Astrocyte (in vitro differentiated cells and primary cell): ENCODE measurements around the gene FLT1. TPM values are rescaled to one million over a fixed set of nuclear protein-coding genes. Genes with fewer than 3 reads are reported as not detected.

Source experiments
- DNase-seq: peaks from one replicate; pipeline ENCODE4 v3.0.0-alpha.2; 2010; ENCODE audit warnings: low read depth
- FAIRE-seq: peaks from 2 replicates; lab custom pipeline; 2011; peaks lifted over from hg19 to GRCh38; lab: Jason Lieb, UNC
- H2AFZ ChIP-seq: 2 replicates; pipeline ENCODE4 v1.6.0; 2012; ENCODE audit warnings: low read depth, low read length, inconsistent platforms
- H3K27ac ChIP-seq: 2 replicates; pipeline ENCODE4 v1.5.1; 2011; ENCODE audit warnings: low read depth, low read length, inconsistent platforms
- H3K27me3 ChIP-seq: 2 replicates; pipeline ENCODE4 v1.6.0; 2011; ENCODE audit warnings: low read length, inconsistent platforms; ENCODE audit not compliant: insufficient read depth
- H3K36me3 ChIP-seq: 2 replicates; pipeline ENCODE4 v1.5.1; 2011; ENCODE audit warnings: low read length, inconsistent platforms; ENCODE audit not compliant: insufficient read depth
- H3K4me1 ChIP-seq: 2 replicates; pipeline ENCODE4 v1.5.1; 2011; ENCODE audit warnings: low read length, inconsistent platforms; ENCODE audit not compliant: insufficient read depth
- H3K4me2 ChIP-seq: 2 replicates; pipeline ENCODE4 v1.6.0; 2012; ENCODE audit warnings: low read length, inconsistent platforms
- H3K4me3 ChIP-seq: 2 replicates; pipeline ENCODE4 v1.5.1; 2011; ENCODE audit warnings: low read depth, mild to moderate bottlenecking, low read length, inconsistent platforms; ENCODE audit not compliant: insufficient read depth
- H3K79me2 ChIP-seq: 2 replicates; pipeline ENCODE4 v1.6.0; 2012; ENCODE audit warnings: mild to moderate bottlenecking, low read length, inconsistent platforms; ENCODE audit not compliant: insufficient read depth
- H3K9ac ChIP-seq: 2 replicates; pipeline ENCODE4 v1.6.0; 2012; ENCODE audit warnings: mild to moderate bottlenecking, low read length, inconsistent platforms
- H3K9me3 ChIP-seq: 2 replicates; pipeline ENCODE4 v1.5.1; 2012; ENCODE audit warnings: low read depth, mild to moderate bottlenecking, low read length, inconsistent platforms; ENCODE audit not compliant: insufficient read depth
- H4K20me1 ChIP-seq: 2 replicates; pipeline ENCODE4 v1.6.0; 2012; ENCODE audit warnings: low read length, inconsistent platforms; ENCODE audit not compliant: insufficient read depth
- H3K27ac Mint-ChIP-seq: one replicate; pipeline ENCODE4 v1.8.0; 2021; ENCODE audit warnings: mild to moderate bottlenecking, mixed read lengths; ENCODE audit not compliant: unreplicated experiment
- H3K27me3 Mint-ChIP-seq: one replicate; pipeline ENCODE4 v1.8.0; 2021; ENCODE audit warnings: low read depth, mixed read lengths; ENCODE audit not compliant: unreplicated experiment
- H3K36me3 Mint-ChIP-seq: one replicate; pipeline ENCODE4 v1.8.0; 2021; ENCODE audit warnings: low read depth, mixed read lengths; ENCODE audit not compliant: unreplicated experiment
- H3K4me1 Mint-ChIP-seq: one replicate; pipeline ENCODE4 v1.8.0; 2021; ENCODE audit warnings: low read depth, mixed read lengths; ENCODE audit not compliant: unreplicated experiment
- H3K4me3 Mint-ChIP-seq: one replicate; pipeline ENCODE4 v1.8.0; 2021; ENCODE audit warnings: mild to moderate bottlenecking, moderate library complexity, mixed read lengths; ENCODE audit not compliant: unreplicated experiment
- H3K9me3 Mint-ChIP-seq: one replicate; pipeline ENCODE4 v1.8.0; 2021; ENCODE audit warnings: mild to moderate bottlenecking, mixed read lengths; ENCODE audit not compliant: unreplicated experiment
- EZH2 ChIP-seq: IDR thresholded peaks from 2 replicates; pipeline ENCODE4 v1.6.1; 2012; ENCODE audit warnings: mild to moderate bottlenecking, low read length, inconsistent platforms; ENCODE audit not compliant: insufficient read depth
- total RNA-seq: library from RNA; stranded (reverse); gene quantifications from 2 replicates; pipeline ENCODE4 v1.2.1, GENCODE V29; 2021
- TF ChIP-seq, protein P1 (sequence below): IDR thresholded peaks from 2 replicates; pipeline ENCODE4 v1.5.1; 2011; ENCODE audit warnings: low read depth, mild to moderate bottlenecking, inconsistent platforms, low read length, moderate library complexity; ENCODE audit not compliant: insufficient read depth

The FLT1 gene
- total RNA-seq, 1 donor from 2014 or later = 7.3 TPM

DNA sequence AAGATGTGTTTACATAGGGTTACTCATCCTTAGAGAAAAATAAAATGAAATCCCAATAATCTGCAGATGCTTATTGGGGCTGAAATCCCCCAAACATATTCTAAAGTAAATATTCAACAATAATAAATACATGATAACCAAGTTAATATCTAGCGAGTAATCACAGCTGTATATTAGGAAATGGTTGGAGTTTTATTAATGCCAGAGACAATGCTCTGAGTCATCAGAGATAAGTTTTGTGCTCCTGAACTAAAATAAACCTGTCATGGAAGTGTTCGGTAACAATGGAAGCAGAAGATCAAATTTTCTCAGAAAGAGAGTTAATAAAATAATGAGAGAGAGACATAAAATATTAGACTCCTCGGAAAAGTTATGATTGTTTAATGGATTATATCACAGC, 31.4 kb downstream of the FLT1 start:
- FAIRE-seq (no peak), DNase-seq (no peak)
- Histone ChIP-seq H3K27ac (no peak overlapping the region), H3K36me3 (no peaks in the 10 kb centered on the region), H4K20me1 (no peaks in the 10 kb centered on the region), H3K9ac (no peak overlapping the region), H3K4me1 (no peaks in the 10 kb centered on the region), H3K79me2 (no peaks in the 10 kb centered on the region), H2AFZ (no peak overlapping the region), H3K27me3 (peaks cover 4% of the 10 kb centered on the region), H3K4me3 (no peak overlapping the region), H3K4me2 (no peak overlapping the region), H3K9me3 (no peaks in the 10 kb centered on the region)
- Mint-ChIP-seq H3K4me1 (peaks cover 22% of the 10 kb centered on the region), H3K27me3 (no peaks in the 10 kb centered on the region), H3K4me3 (no peak overlapping the region), H3K36me3 (peaks cover 6% of the 10 kb centered on the region), H3K9me3 (peaks cover 2% of the 10 kb centered on the region), H3K27ac (no peak overlapping the region)
- TF ChIP-seq, protein P1, sequence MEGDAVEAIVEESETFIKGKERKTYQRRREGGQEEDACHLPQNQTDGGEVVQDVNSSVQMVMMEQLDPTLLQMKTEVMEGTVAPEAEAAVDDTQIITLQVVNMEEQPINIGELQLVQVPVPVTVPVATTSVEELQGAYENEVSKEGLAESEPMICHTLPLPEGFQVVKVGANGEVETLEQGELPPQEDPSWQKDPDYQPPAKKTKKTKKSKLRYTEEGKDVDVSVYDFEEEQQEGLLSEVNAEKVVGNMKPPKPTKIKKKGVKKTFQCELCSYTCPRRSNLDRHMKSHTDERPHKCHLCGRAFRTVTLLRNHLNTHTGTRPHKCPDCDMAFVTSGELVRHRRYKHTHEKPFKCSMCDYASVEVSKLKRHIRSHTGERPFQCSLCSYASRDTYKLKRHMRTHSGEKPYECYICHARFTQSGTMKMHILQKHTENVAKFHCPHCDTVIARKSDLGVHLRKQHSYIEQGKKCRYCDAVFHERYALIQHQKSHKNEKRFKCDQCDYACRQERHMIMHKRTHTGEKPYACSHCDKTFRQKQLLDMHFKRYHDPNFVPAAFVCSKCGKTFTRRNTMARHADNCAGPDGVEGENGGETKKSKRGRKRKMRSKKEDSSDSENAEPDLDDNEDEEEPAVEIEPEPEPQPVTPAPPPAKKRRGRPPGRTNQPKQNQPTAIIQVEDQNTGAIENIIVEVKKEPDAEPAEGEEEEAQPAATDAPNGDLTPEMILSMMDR = no peak
- TF ChIP-seq EZH2 = no peak

DNA sequence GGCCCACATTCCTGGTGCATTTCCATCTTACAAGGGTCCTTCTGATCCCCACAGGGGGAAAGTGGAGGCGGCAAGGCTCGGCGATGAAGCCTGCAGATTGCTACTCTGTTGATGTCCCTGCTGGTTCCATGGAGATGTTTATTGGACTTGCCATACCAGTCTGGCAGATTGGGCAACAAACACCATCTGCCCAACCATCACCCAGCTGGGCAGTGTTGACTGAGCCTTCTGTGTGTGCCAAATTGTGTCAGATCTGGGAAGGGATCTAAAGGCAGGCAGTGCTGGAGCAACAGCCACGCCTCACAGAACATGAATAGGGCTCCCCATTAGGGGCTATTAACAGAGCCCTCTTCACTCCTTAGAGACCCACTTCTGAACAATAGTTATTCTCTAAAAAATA, 35.0 kb downstream of the FLT1 start:
- H3K36me3 ChIP-seq = no peaks in the 10 kb centered on the region
- FAIRE-seq (no peak), DNase-seq (no peak)
- Mint-ChIP-seq H3K9me3 (peaks cover 2% of the 10 kb centered on the region), H3K4me3 (no peak overlapping the region), H3K4me1 (peaks cover 3% of the 10 kb centered on the region), H3K27me3 (no peaks in the 10 kb centered on the region), H3K27ac (no peak overlapping the region), H3K36me3 (peaks cover 6% of the 10 kb centered on the region)
- H3K79me2 ChIP-seq = no peaks in the 10 kb centered on the region
- no peak overlapping the region for H3K9ac ChIP-seq
- peaks cover 4% of the 10 kb centered on the region for H3K27me3 ChIP-seq
- no peak overlapping the region for H3K4me3 ChIP-seq
- no peaks in the 10 kb centered on the region for H3K4me1 ChIP-seq
- H3K27ac ChIP-seq = no peak overlapping the region
- no peak overlapping the region for H2AFZ ChIP-seq
- TF ChIP-seq EZH2 = no peak
- TF ChIP-seq, protein P1 = no peak
- no peaks in the 10 kb centered on the region for H3K9me3 ChIP-seq
- H3K4me2 ChIP-seq = no peak overlapping the region
- no peaks in the 10 kb centered on the region for H4K20me1 ChIP-seq

DNA sequence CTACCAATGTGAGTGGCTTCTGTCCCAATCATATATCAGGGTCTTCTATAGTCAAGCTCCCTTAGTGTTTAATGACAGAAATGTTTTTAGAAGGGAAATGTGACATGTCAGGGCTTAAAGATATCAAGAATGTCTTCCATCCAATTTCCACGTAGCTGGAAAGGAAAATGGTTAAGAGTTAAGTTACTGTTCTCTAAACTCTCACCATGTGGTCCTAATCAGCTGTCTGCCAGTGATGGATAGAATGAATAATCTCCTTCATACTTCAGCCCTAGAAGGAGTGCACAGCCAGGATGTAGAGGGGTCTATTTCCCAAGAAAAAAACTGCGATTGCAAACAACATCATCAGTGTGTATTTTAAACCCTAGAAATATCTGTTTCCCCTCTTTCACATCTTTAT, 36.3 kb downstream of the FLT1 start:
- TF ChIP-seq, protein P1 = no peak
- TF ChIP-seq EZH2 = no peak
- Histone ChIP-seq H3K9ac (no peak overlapping the region), H3K36me3 (no peaks in the 10 kb centered on the region), H4K20me1 (no peaks in the 10 kb centered on the region), H3K4me3 (no peak overlapping the region), H3K79me2 (no peaks in the 10 kb centered on the region), H2AFZ (no peak overlapping the region), H3K4me2 (no peak overlapping the region), H3K27me3 (peaks cover 4% of the 10 kb centered on the region), H3K4me1 (no peaks in the 10 kb centered on the region), H3K9me3 (no peaks in the 10 kb centered on the region), H3K27ac (no peak overlapping the region)
- H3K27me3 Mint-ChIP-seq = no peaks in the 10 kb centered on the region
- no peak overlapping the region for H3K4me3 Mint-ChIP-seq
- peaks cover 8% of the 10 kb centered on the region for H3K36me3 Mint-ChIP-seq
- DNase-seq (no peak), FAIRE-seq (no peak)
- H3K9me3 Mint-ChIP-seq = peaks cover 2% of the 10 kb centered on the region
- H3K4me1 Mint-ChIP-seq = no peaks in the 10 kb centered on the region
- no peak overlapping the region for H3K27ac Mint-ChIP-seq
